Uterus (tissue), 4 donors: ENCODE measurements around the gene ANKRD12. TPM values are rescaled to one million over a fixed set of nuclear protein-coding genes. Genes with fewer than 3 reads are reported as not detected.

Experiments used
- DNase-seq, 2 donors: peaks; one replicate each; pipeline ENCODE4 v3.0.0-alpha.2; 2019 to 2020
- H3K27ac ChIP-seq, 2 donors: fragments of 200-600 bp; sonication (generic); 1 replicate in 1 of 2; 2 replicates in 1 of 2; pipeline ENCODE4 v1.5.1; 2016 to 2018
- H3K27me3 ChIP-seq, 2 donors: fragments of 200-600 bp; sonication (generic); one replicate each; pipeline ENCODE4 v1.5.1; 2018 to 2019; ENCODE audit warnings: control low read depth in 1 of 2
- H3K36me3 ChIP-seq, 2 donors: fragments of 200-600 bp; sonication (generic); one replicate each; pipeline ENCODE4 v1.5.1; 2019; ENCODE audit warnings: control low read depth in 1 of 2
- H3K4me1 ChIP-seq, 2 donors: fragments of 200-600 bp; sonication (generic); one replicate each; pipeline ENCODE4 v1.5.1; 2018 to 2019; ENCODE audit warnings: control low read depth in 1 of 2
- H3K4me3 ChIP-seq, 2 donors: fragments of 200-600 bp; sonication (generic); 1 replicate in 1 of 2; 2 replicates in 1 of 2; pipeline ENCODE4 v1.5.1; 2018 to 2019; ENCODE audit warnings: mild to moderate bottlenecking in 1 of 2
- H3K9me3 ChIP-seq, 2 donors: fragments of 200-600 bp; sonication (generic); one replicate each; pipeline ENCODE4 v1.5.1; 2019; ENCODE audit warnings: control low read depth in 1 of 2
- CTCF ChIP-seq, 4 experiments: fragments of 200-600 bp in 2 of 4; fragments of 450-650 bp in 2 of 4; sonication (generic) in 2 of 4; IDR thresholded peaks; one replicate each; pipeline ENCODE4 v1.5.1; 2016 to 2019; ENCODE audit warnings: antibody characterized with exemption in 4 of 4, mild to moderate bottlenecking in 2 of 4, moderate library complexity in 1 of 4
- POLR2A ChIP-seq, 2 donors: fragments of 450-650 bp; IDR thresholded peaks; one replicate each; pipeline ENCODE4 v1.6.1; 2016; ENCODE audit warnings: antibody characterized with exemption in 2 of 2, mild to moderate bottlenecking in 1 of 2, moderate library complexity in 1 of 2
- intact Hi-C: fragments of 100-400 bp; cut with DNase I; formaldehyde crosslinking; loops from one replicate; pipeline ENCODE4 v1.15.1; 2023; ENCODE audit warnings: low total_unique reads
- total RNA-seq, 4 donors: library from RNA; depleted of rRNA in 3 of 4; stranded (reverse); fragments of >200 nt in 3 of 4; gene quantifications; one replicate each; pipeline versions ENCODE4 v1.1.0 to v1.2.4, GENCODE V29; 2014 to 2023
- donor health status: DM: yes; HTN: yes; CAD: no.

ANKRD12 gene
- total RNA-seq, 4 donors from 2014 or later, result 29.1 to 122 (median 43.6) TPM

- DNase-seq, result no peak
- H3K4me3 ChIP-seq, result no peak overlapping the region
- H3K4me1 ChIP-seq, result no peaks in the 10 kb centered on the region
- peaks cover 0 to 9% of the 10 kb centered on the region in 2 donors for H3K9me3 ChIP-seq
- H3K27ac ChIP-seq, result no peak overlapping the region
- H3K27me3 ChIP-seq, result no peaks in the 10 kb centered on the region
- H3K36me3 ChIP-seq, result no peaks in the 10 kb centered on the region
- intact Hi-C loops, result no loop called here
- TF ChIP-seq POLR2A (IDR thresholded peaks at IDR 0.05) (no peak), CTCF (IDR thresholded peaks at IDR 0.05) (no peak)
Measured at GRCh38 chr18:9293948-9294347, 157.4 kb downstream of the ANKRD12 start.

GRCh38 chr18:9296233-9297006 is 159.8 kb downstream of the ANKRD12 start:
- Histone ChIP-seq H3K36me3 (no peaks in the 10 kb centered on the region), H3K4me3 (no peak overlapping the region), H3K27ac (no peak overlapping the region), H3K4me1 (no peaks in the 10 kb centered on the region), H3K9me3 (peaks cover 0 to 9% of the 10 kb centered on the region in 2 donors), H3K27me3 (no peaks in the 10 kb centered on the region)
- no peak for DNase-seq
- intact Hi-C loops, result no loop called here
- TF ChIP-seq POLR2A (IDR thresholded peaks at IDR 0.05) (no peak), CTCF (IDR thresholded peaks at IDR 0.05) (no peak)

- intact Hi-C loops, result no loop called here
- TF ChIP-seq CTCF (IDR thresholded peaks at IDR 0.05), result no peak
- no peak for TF ChIP-seq POLR2A (IDR thresholded peaks at IDR 0.05)
Measured at GRCh38 chr18:9297007-9297393, 160.4 kb downstream of the ANKRD12 start.

GRCh38 chr18:9304388-9305070 is 167.9 kb downstream of the ANKRD12 start:
- intact Hi-C loops, result no loop called here

More at GRCh38 chr18:9297007-9297393, 160.4 kb downstream of the ANKRD12 start:
- H3K27ac ChIP-seq, result no peak overlapping the region
- no peaks in the 10 kb centered on the region for H3K4me1 ChIP-seq
- peaks cover 0 to 9% of the 10 kb centered on the region in 2 donors for H3K9me3 ChIP-seq
- no peaks in the 10 kb centered on the region for H3K36me3 ChIP-seq
- no peak for DNase-seq
- H3K4me3 ChIP-seq, result no peak overlapping the region
- no peaks in the 10 kb centered on the region for H3K27me3 ChIP-seq

More at GRCh38 chr18:9304388-9305070, 167.9 kb downstream of the ANKRD12 start:
- no peak for DNase-seq
- TF ChIP-seq POLR2A (IDR thresholded peaks at IDR 0.05) (no peak), CTCF (IDR thresholded peaks at IDR 0.05) (no peak)
- no peaks in the 10 kb centered on the region for H3K4me1 ChIP-seq
- H3K27ac ChIP-seq, result no peak overlapping the region
- H3K4me3 ChIP-seq, result no peak overlapping the region
- H3K27me3 ChIP-seq, result no peaks in the 10 kb centered on the region
- H3K36me3 ChIP-seq, result no peaks in the 10 kb centered on the region
- H3K9me3 ChIP-seq, result peaks cover 0 to 3% of the 10 kb centered on the region in 2 donors
